ENCODE measurements around the gene DUOXA2. TPM values are rescaled to one million over a fixed set of nuclear protein-coding genes. Genes with fewer than 3 reads are reported as not detected.

The DUOXA2 gene
- total RNA-seq, 4 donors from 2014 or later, result not detected

DNA sequence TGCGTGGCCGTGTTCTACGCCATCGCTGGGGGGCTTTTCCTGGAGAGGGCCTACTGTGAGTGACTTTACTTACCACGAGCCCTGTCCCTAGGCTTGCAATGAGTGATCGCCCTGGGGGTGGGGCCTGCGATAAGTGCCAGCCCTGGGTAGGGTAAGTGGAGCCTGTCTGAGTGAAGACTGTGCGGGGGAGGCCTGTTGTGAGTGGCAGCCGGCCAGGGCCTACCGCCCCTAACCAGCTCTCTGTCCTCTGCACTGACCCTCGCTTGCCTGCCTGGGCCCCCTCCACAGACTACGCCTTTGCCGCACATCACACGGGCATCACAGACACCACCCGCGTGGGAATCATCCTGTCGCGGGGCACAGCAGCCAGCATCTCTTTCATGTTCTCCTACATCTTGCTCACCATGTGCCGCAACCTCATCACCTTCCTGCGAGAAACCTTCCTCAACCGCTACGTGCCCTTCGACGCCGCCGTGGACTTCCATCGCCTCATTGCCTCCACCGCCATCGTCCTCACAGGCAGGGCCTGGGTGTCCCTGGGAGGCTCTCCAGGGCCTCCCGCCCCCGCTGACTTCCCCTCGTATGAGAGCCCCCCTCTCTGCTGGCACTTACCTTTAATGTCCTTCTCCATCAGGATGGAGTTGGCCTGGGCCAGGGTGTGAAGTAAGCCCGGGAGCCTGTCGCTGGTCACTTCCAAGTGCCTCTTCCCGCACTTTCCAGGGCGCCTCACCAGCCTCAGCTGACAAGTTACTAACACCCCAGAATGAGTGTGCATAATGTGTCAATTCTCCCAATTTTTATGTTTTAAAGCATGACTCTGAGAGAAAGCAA, 38.1 kb downstream of the DUOXA2 start:
- Histone ChIP-seq H3K36me3 (no peaks in the 10 kb centered on the region), H3K9me3 (no peaks in the 10 kb centered on the region), H3K4me1 (no peaks in the 10 kb centered on the region), H3K27ac (no peak overlapping the region), H3K4me3 (no peak overlapping the region), H3K27me3 (no peaks in the 10 kb centered on the region)
- DNase-seq, result no peak
- intact Hi-C loops (cut with DNase I; ENCODE audit: low total_unique reads), result no loop called here
- TF ChIP-seq, protein P1, sequence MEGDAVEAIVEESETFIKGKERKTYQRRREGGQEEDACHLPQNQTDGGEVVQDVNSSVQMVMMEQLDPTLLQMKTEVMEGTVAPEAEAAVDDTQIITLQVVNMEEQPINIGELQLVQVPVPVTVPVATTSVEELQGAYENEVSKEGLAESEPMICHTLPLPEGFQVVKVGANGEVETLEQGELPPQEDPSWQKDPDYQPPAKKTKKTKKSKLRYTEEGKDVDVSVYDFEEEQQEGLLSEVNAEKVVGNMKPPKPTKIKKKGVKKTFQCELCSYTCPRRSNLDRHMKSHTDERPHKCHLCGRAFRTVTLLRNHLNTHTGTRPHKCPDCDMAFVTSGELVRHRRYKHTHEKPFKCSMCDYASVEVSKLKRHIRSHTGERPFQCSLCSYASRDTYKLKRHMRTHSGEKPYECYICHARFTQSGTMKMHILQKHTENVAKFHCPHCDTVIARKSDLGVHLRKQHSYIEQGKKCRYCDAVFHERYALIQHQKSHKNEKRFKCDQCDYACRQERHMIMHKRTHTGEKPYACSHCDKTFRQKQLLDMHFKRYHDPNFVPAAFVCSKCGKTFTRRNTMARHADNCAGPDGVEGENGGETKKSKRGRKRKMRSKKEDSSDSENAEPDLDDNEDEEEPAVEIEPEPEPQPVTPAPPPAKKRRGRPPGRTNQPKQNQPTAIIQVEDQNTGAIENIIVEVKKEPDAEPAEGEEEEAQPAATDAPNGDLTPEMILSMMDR (IDR thresholded peaks at IDR 0.05), result no peak
- TF ChIP-seq POLR2A (IDR thresholded peaks at IDR 0.05), result no peak

DNA sequence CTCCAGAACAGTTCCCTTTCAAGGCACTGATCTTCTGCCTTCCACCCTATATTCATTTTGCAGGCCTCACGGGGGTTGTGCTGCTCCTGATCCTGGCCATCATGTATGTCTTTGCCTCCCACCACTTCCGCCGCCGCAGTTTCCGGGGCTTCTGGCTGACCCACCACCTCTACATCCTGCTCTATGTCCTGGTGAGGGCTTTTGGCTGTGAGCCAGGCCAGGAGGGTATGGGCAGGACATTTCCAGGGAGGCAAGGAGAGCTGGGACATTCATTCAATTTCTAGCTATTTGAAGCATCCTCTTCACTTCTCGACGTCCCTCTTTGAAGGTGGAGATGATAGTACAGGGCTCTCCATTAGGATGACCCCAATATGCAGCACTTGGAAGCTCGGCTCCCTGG, 41.6 kb downstream of the DUOXA2 start:
- Histone ChIP-seq H3K4me3 (no peak overlapping the region), H3K27me3 (no peaks in the 10 kb centered on the region), H3K9me3 (no peaks in the 10 kb centered on the region), H3K4me1 (no peaks in the 10 kb centered on the region), H3K27ac (no peak overlapping the region), H3K36me3 (no peaks in the 10 kb centered on the region)
- DNase-seq, result no peak
- TF ChIP-seq POLR2A (IDR thresholded peaks at IDR 0.05), result no peak
- TF ChIP-seq, protein P1 (IDR thresholded peaks at IDR 0.05), result no peak
- intact Hi-C loops (cut with DNase I; ENCODE audit: low total_unique reads), result no loop called here

DNA sequence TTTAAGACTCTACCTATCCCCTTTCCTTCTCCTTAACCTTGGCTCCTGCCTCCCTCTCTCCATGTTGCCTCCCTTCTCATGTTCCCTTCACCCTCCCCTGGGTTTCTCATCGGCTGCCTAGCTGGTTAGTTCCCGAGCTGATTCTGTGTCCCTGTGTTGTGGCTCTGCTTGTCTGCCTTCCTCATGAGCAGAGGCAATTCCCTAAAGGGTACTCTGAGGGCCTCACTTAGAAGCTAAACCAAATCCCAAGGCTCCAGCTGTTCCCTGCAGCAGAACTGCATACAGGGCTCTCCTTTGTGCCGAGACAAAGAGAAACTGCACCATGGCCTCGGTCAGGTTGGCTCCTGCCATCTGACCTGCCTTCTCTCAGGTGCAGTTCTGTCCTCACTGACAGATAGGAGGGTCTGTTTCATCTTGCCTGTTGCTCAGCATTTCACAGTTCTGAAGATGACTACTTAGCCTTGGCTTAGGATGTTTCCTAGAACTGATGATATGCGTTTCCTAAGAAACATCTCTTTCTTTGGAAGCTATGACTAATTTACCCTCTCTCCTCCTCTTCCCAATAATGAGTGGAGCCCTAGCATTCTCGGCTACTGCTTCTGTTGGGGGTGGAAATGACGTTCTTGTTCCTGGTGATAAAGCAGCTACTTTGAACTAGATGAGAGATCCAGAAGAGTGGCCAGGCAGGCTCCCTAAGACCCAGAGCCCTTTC, 42.8 kb downstream of the DUOXA2 start:
- intact Hi-C loops (cut with DNase I; ENCODE audit: low total_unique reads), result no loop called here
- H3K4me3 ChIP-seq, result no peak overlapping the region
- H3K36me3 ChIP-seq, result no peaks in the 10 kb centered on the region
- TF ChIP-seq, protein P1 (IDR thresholded peaks at IDR 0.05), result no peak
- TF ChIP-seq POLR2A (IDR thresholded peaks at IDR 0.05), result no peak
- no peak for DNase-seq
- H3K9me3 ChIP-seq, result no peaks in the 10 kb centered on the region
- H3K27ac ChIP-seq, result no peak overlapping the region
- H3K27me3 ChIP-seq, result no peaks in the 10 kb centered on the region
- no peaks in the 10 kb centered on the region for H3K4me1 ChIP-seq

DNA sequence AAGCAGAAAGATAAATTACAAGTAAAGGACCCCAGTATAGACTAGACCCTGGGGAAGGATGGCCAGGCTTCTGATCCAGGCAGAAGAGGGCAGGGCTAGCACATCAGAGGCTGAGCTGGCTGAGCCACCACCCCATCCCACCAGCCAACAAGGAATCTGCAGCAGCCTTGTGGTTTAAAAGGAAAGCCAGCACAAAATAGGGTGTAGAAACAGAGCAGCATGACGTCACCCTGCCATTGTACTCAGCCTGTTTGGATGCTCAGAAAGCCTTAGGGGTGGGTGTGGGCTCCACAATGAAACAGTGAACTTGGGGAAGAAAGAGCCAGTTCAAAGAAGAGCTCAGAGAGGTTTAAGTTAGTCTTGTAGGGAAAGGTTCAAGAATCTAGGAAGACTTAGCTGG, 43.8 kb downstream of the DUOXA2 start:
- H3K4me1 ChIP-seq, result no peaks in the 10 kb centered on the region
- no peaks in the 10 kb centered on the region for H3K9me3 ChIP-seq
- intact Hi-C loops (cut with DNase I; ENCODE audit: low total_unique reads), result no loop called here
- no peak overlapping the region for H3K27ac ChIP-seq
- no peak for DNase-seq
- no peaks in the 10 kb centered on the region for H3K27me3 ChIP-seq
- no peak overlapping the region for H3K4me3 ChIP-seq
- no peaks in the 10 kb centered on the region for H3K36me3 ChIP-seq
- TF ChIP-seq, protein P1 (IDR thresholded peaks at IDR 0.05), result no peak
- TF ChIP-seq POLR2A (IDR thresholded peaks at IDR 0.05), result no peak

DNA sequence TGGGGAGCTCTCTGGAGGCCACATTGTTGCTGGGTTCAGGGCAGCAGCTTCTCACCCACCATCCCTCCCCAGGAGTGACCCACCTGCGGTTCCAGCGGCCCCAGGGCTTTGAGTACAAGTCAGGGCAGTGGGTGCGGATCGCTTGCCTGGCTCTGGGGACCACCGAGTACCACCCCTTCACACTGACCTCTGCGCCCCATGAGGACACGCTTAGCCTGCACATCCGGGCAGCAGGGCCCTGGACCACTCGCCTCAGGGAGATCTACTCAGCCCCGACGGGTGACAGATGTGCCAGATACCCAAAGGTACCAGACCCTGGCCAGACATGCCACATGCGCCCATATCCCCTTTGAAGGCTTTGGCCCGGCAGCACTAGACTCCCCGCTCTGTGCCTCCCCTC, 47.5 kb downstream of the DUOXA2 start:
- H3K27me3 ChIP-seq, result no peaks in the 10 kb centered on the region
- no peaks in the 10 kb centered on the region for H3K36me3 ChIP-seq
- no peak overlapping the region for H3K4me3 ChIP-seq
- H3K4me1 ChIP-seq, result no peaks in the 10 kb centered on the region
- TF ChIP-seq, protein P1 (IDR thresholded peaks at IDR 0.05), result no peak
- no peak for TF ChIP-seq POLR2A (IDR thresholded peaks at IDR 0.05)
- no peaks in the 10 kb centered on the region for H3K9me3 ChIP-seq
- intact Hi-C loops (cut with DNase I; ENCODE audit: low total_unique reads), result no loop called here
- H3K27ac ChIP-seq, result no peak overlapping the region
- no peak for DNase-seq
